OCI-LY1 (cell line): ENCODE data around the gene CCDC97.

Experiments
- H2AFZ ChIP-seq: fragments of 200-600 bp; sonication (generic), shearing (Covaris generic); 2 replicates; pipeline ENCODE4 v1.6.0; 2014; ENCODE audit warnings: antibody characterized with exemption, mild to moderate bottlenecking, low read length
- H3F3A ChIP-seq: fragments of 200-600 bp; sonication (generic), shearing (Covaris generic); 2 replicates; pipeline ENCODE4 v1.6.0; 2014; ENCODE audit warnings: mild to moderate bottlenecking, antibody characterized with exemption, low read length, moderate library complexity; ENCODE audit not compliant: insufficient read depth
- H3K27ac ChIP-seq: fragments of 200-600 bp; sonication (generic); 2 replicates; pipeline ENCODE4 v1.5.1; 2014; ENCODE audit warnings: low read length, mixed run types, mild to moderate bottlenecking, low read depth; ENCODE audit not compliant: poor library complexity, severe bottlenecking
- H3K27me3 ChIP-seq: fragments of 200-600 bp; sonication (generic); 2 replicates; pipeline ENCODE4 v1.6.0; 2014; ENCODE audit warnings: antibody characterized with exemption, mild to moderate bottlenecking, low read length, moderate library complexity; ENCODE audit not compliant: insufficient read depth
- H3K36me3 ChIP-seq: fragments of 200-600 bp; sonication (generic); 2 replicates; pipeline ENCODE4 v1.6.1; 2014; ENCODE audit warnings: mild to moderate bottlenecking, antibody characterized with exemption, low read length, moderate library complexity, mixed read lengths; ENCODE audit not compliant: insufficient read depth
- H3K4me1 ChIP-seq: fragments of 200-600 bp; sonication (generic); 2 replicates; pipeline ENCODE4 v1.5.1; 2014; ENCODE audit warnings: mild to moderate bottlenecking, low read length, moderate library complexity; ENCODE audit not compliant: insufficient read depth, severe bottlenecking
- H3K4me2 ChIP-seq: fragments of 200-600 bp; sonication (generic), shearing (Covaris generic); 2 replicates; pipeline ENCODE4 v1.6.1; 2014; ENCODE audit warnings: low read length
- H3K4me3 ChIP-seq: fragments of 200-600 bp; sonication (generic); 2 replicates; pipeline ENCODE4 v1.5.1; 2014; ENCODE audit warnings: low read length, low read depth, mild to moderate bottlenecking, mixed read lengths; ENCODE audit not compliant: poor library complexity, severe bottlenecking
- H3K79me2 ChIP-seq: fragments of 200-600 bp; shearing (Covaris generic); 2 replicates; pipeline ENCODE4 v1.6.1; 2016; ENCODE audit warnings: mixed run types, low read length, mixed read lengths; ENCODE audit not compliant: insufficient read depth
- H3K9ac ChIP-seq: fragments of 200-600 bp; sonication (generic), shearing (Covaris generic); 2 replicates; pipeline ENCODE4 v1.6.1; 2014; ENCODE audit warnings: mild to moderate bottlenecking, low read length, mixed read lengths
- H3K9me2 ChIP-seq: fragments of 200-600 bp; sonication (generic), shearing (Covaris generic); 2 replicates; pipeline ENCODE4 v1.6.1; 2014; ENCODE audit warnings: low read depth, mild to moderate bottlenecking, low read length, mixed read lengths
- H3K9me3 ChIP-seq: fragments of 200-600 bp; shearing (Covaris generic); 2 replicates; pipeline ENCODE4 v1.6.1; 2014; ENCODE audit warnings: low read length, mixed read lengths
- H4K20me1 ChIP-seq: fragments of 200-600 bp; sonication (generic), shearing (Covaris generic); 2 replicates; pipeline ENCODE4 v1.6.0; 2016; ENCODE audit warnings: mild to moderate bottlenecking, low read length; ENCODE audit not compliant: insufficient read depth
- EZH2 ChIP-seq: fragments of 200-600 bp; sonication (generic), shearing (Covaris generic); IDR thresholded peaks from 2 replicates; pipeline ENCODE4 v1.8.0; 2017; ENCODE audit warnings: borderline replicate concordance, mixed run types, mild to moderate bottlenecking, antibody characterized with exemption, low read length, moderate library complexity, mixed read lengths
- TF ChIP-seq, protein P1 (sequence below): fragments of 200-600 bp; sonication (generic), shearing (Covaris generic); IDR thresholded peaks from 2 replicates; pipeline ENCODE4 v1.5.1; 2017; ENCODE audit warnings: mild to moderate bottlenecking, antibody characterized with exemption, low read length, moderate library complexity, mixed read lengths

CCDC97 gene

DNA sequence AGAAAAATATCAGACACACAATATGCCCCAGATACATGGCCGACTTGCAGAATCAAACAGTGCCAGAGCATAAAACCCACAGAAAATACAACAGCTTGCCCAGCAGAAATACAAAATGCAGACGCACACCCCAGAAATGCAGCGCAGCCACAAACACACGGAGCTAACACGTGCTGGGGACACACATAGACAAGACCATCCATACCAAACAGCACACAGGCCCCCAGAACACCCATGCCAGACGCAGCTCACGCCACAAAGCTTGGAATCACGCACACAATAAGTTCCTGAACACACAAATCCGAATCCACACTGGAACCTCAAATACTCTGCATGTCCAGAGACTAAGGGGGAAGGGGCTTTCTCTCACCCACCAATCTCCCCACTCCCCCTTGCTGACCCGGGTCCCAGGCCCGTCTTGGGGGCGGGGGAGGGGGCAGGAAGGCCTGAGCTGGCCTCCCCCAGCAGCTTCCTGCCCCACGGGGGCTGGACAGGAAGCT lies 17.2 kb downstream of the CCDC97 start:
- Histone ChIP-seq H3K4me3 (peak overlapping the region; percentile 56), H3K9me2 (no peaks in the 10 kb centered on the region), H4K20me1 (no peaks in the 10 kb centered on the region), H2AFZ (no peak overlapping the region), H3K27me3 (no peaks in the 10 kb centered on the region), H3K4me2 (peak overlapping the region; percentile 75), H3K27ac (peak overlapping the region; percentile 85), H3F3A (0 out of 2 replicates have a peak, but pooled peaks cover 4% of the 10 kb centered on the region), H3K79me2 (no peaks in the 10 kb centered on the region), H3K9ac (peak overlapping the region; percentile 71), H3K4me1 (peaks cover 37% of the 10 kb centered on the region), H3K9me3 (no peaks in the 10 kb centered on the region), H3K36me3 (peaks cover 37% of the 10 kb centered on the region)
- TF ChIP-seq, protein P1, sequence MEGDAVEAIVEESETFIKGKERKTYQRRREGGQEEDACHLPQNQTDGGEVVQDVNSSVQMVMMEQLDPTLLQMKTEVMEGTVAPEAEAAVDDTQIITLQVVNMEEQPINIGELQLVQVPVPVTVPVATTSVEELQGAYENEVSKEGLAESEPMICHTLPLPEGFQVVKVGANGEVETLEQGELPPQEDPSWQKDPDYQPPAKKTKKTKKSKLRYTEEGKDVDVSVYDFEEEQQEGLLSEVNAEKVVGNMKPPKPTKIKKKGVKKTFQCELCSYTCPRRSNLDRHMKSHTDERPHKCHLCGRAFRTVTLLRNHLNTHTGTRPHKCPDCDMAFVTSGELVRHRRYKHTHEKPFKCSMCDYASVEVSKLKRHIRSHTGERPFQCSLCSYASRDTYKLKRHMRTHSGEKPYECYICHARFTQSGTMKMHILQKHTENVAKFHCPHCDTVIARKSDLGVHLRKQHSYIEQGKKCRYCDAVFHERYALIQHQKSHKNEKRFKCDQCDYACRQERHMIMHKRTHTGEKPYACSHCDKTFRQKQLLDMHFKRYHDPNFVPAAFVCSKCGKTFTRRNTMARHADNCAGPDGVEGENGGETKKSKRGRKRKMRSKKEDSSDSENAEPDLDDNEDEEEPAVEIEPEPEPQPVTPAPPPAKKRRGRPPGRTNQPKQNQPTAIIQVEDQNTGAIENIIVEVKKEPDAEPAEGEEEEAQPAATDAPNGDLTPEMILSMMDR = no peak
- TF ChIP-seq EZH2 = no peak

DNA sequence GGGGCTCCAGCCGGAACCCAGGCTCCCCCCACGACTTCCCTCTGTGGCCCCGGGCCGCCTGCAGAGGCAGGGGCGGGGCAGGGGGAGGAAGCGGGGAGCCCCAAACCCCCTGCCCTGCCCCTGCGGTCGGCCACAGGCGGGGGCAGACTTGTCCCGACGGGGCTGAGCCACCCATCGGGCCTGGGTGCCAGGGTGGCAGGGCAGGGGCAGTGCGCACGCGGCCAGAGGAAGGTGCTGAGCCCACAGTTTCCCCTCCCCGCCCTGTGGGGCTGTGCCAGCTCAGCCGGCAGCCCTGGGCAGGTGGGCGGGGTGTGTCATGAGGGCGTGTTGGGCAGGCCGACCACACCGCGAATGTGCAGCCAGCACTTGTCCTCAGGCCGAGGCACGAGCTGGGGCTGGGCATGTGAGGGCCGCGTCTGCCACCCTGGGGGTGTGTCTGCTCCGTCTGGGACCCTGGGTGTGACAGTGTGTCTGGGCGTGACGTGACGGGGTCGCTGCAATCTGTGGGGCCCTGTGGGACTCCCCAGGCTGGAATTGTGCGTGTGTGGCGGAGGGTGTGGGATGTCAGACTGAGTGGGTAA lies 17.7 kb downstream of the CCDC97 start:
- no peak overlapping the region for H2AFZ ChIP-seq
- H3K9me2 ChIP-seq = no peaks in the 10 kb centered on the region
- H3F3A ChIP-seq = 0 out of 2 replicates have a peak, but pooled peaks cover 4% of the 10 kb centered on the region
- H3K27me3 ChIP-seq = no peaks in the 10 kb centered on the region
- H3K9ac ChIP-seq = peak overlapping the region; percentile 71
- H3K79me2 ChIP-seq = no peaks in the 10 kb centered on the region
- peak overlapping the region; percentile 56 for H3K4me3 ChIP-seq
- no peaks in the 10 kb centered on the region for H3K9me3 ChIP-seq
- peak overlapping the region; percentile 75 for H3K4me2 ChIP-seq
- peaks cover 37% of the 10 kb centered on the region for H3K4me1 ChIP-seq
- no peaks in the 10 kb centered on the region for H4K20me1 ChIP-seq
- peak overlapping the region; percentile 85 for H3K27ac ChIP-seq
- no peak for TF ChIP-seq EZH2
- TF ChIP-seq, protein P1 = no peak
- H3K36me3 ChIP-seq = peaks cover 37% of the 10 kb centered on the region

DNA sequence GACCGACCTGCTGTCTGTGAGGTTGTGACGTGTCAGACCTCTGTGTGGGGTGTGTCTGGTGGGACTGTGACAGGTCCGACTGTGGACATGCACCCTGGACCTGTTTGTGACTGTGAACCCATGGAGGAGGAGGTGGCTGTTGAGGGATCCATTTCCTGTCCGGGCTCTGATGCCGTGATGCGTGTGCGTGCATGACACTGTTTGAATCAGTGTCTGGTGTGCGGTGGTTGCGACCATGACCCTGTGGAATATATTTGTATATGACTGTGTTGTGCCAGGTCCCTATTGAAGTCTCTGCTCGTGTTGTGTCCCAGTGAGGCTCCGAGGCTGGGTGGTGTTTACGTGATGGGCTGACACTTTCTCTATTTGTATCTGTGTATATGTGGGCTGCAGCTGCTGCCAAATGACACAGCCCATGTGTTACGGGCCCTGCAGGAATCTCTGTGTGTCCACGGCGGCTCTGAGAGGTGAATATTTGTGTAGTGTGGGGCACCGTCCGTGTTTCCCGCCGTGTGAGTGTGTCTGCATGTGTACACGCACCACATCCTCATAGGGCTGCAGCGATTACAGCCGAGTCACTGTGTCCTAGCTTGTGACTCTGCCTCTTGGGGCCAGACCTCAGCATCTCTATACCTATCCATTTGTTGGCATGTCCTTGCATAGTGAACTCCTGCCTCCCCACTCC lies 18.3 kb downstream of the CCDC97 start:
- peak overlapping the region; percentile 85 for H3K27ac ChIP-seq
- no peaks in the 10 kb centered on the region for H3K27me3 ChIP-seq
- TF ChIP-seq EZH2 = no peak
- 0 out of 2 replicates have a peak, but pooled peaks cover 4% of the 10 kb centered on the region for H3F3A ChIP-seq
- peaks cover 37% of the 10 kb centered on the region for H3K4me1 ChIP-seq
- peak overlapping the region; percentile 71; the same call in 1 of the 2 replicates for H3K9ac ChIP-seq
- no peak overlapping the region for H2AFZ ChIP-seq
- no peaks in the 10 kb centered on the region for H4K20me1 ChIP-seq
- peaks cover 35% of the 10 kb centered on the region for H3K36me3 ChIP-seq
- H3K9me2 ChIP-seq = no peaks in the 10 kb centered on the region
- H3K4me3 ChIP-seq = peak overlapping the region; percentile 56
- no peaks in the 10 kb centered on the region for H3K9me3 ChIP-seq
- no peaks in the 10 kb centered on the region for H3K79me2 ChIP-seq
- peak overlapping the region; percentile 75 for H3K4me2 ChIP-seq
